Measurements from ENCODE around the gene FOXP1.

Gene FOXP1

GRCh38 chr3:71589132-71589531, 5.6 kb upstream of the FOXP1 start:
- Histone ChIP-seq H3K36me3 (ENCODE audit: control insufficient read depth in 1 of 2, insufficient read depth in 2 of 2, low read length in 2 of 2) (no peaks in the 10 kb centered on the region), H3K9ac (ENCODE audit: low read depth in 1 of 2, low read length in 2 of 2) (no peak overlapping the region), H3K27ac (ENCODE audit: low read depth, low read length) (no peak overlapping the region), H3K9me3 (ENCODE audit: control insufficient read depth in 1 of 2, low read length in 2 of 2) (no peaks in the 10 kb centered on the region), H3K4me1 (ENCODE audit: control insufficient read depth in 1 of 2, insufficient read depth in 2 of 2, low read length in 2 of 2) (peaks cover 4 to 8% of the 10 kb centered on the region in 2 donors), H3K4me3 (ENCODE audit: low read depth in 1 of 2, low read length in 2 of 2) (no peak overlapping the region), H3K27me3 (ENCODE audit: control insufficient read depth in 1 of 2, insufficient read depth in 2 of 2, low read length in 2 of 2) (no peaks in the 10 kb centered on the region)

GRCh38 chr3:71587958-71588357, 4.4 kb upstream of the FOXP1 start:
- no peaks in the 10 kb centered on the region for H3K27me3 ChIP-seq (ENCODE audit: control insufficient read depth in 1 of 2, insufficient read depth in 2 of 2, low read length in 2 of 2)
- no peak overlapping the region for H3K27ac ChIP-seq (ENCODE audit: low read depth, low read length)
- H3K4me3 ChIP-seq (ENCODE audit: low read depth in 1 of 2, low read length in 2 of 2): no peak overlapping the region
- peaks cover 4 to 8% of the 10 kb centered on the region in 2 donors for H3K4me1 ChIP-seq (ENCODE audit: control insufficient read depth in 1 of 2, insufficient read depth in 2 of 2, low read length in 2 of 2)
- H3K9ac ChIP-seq (ENCODE audit: low read depth in 1 of 2, low read length in 2 of 2): no peak overlapping the region
- no peaks in the 10 kb centered on the region for H3K36me3 ChIP-seq (ENCODE audit: control insufficient read depth in 1 of 2, insufficient read depth in 2 of 2, low read length in 2 of 2)
- H3K9me3 ChIP-seq (ENCODE audit: control insufficient read depth in 1 of 2, low read length in 2 of 2): no peaks in the 10 kb centered on the region

GRCh38 chr3:71586810-71587242, 3.3 kb upstream of the FOXP1 start:
- Histone ChIP-seq H3K9me3 (ENCODE audit: control insufficient read depth in 1 of 2, low read length in 2 of 2) (no peaks in the 10 kb centered on the region), H3K27ac (ENCODE audit: low read depth, low read length) (no peak overlapping the region), H3K9ac (ENCODE audit: low read depth in 1 of 2, low read length in 2 of 2) (no peak overlapping the region), H3K4me3 (ENCODE audit: low read depth in 1 of 2, low read length in 2 of 2) (no peak overlapping the region), H3K36me3 (ENCODE audit: control insufficient read depth in 1 of 2, insufficient read depth in 2 of 2, low read length in 2 of 2) (no peaks in the 10 kb centered on the region), H3K27me3 (ENCODE audit: control insufficient read depth in 1 of 2, insufficient read depth in 2 of 2, low read length in 2 of 2) (no peaks in the 10 kb centered on the region), H3K4me1 (ENCODE audit: control insufficient read depth in 1 of 2, insufficient read depth in 2 of 2, low read length in 2 of 2) (peaks cover 4 to 8% of the 10 kb centered on the region in 2 donors)

- Histone ChIP-seq H3K36me3 (ENCODE audit: control insufficient read depth in 1 of 2, insufficient read depth in 2 of 2, low read length in 2 of 2) (no peaks in the 10 kb centered on the region), H3K4me1 (ENCODE audit: control insufficient read depth in 1 of 2, insufficient read depth in 2 of 2, low read length in 2 of 2) (peaks cover 4 to 10% of the 10 kb centered on the region in 2 donors), H3K27me3 (ENCODE audit: control insufficient read depth in 1 of 2, insufficient read depth in 2 of 2, low read length in 2 of 2) (no peaks in the 10 kb centered on the region), H3K9ac (ENCODE audit: low read depth in 1 of 2, low read length in 2 of 2) (no peak overlapping the region), H3K4me3 (ENCODE audit: low read depth in 1 of 2, low read length in 2 of 2) (no peak overlapping the region), H3K27ac (ENCODE audit: low read depth, low read length) (no peak overlapping the region), H3K9me3 (ENCODE audit: control insufficient read depth in 1 of 2, low read length in 2 of 2) (no peaks in the 10 kb centered on the region)
These were observed 2.6 kb upstream of the FOXP1 start for GRCh38 chr3:71585887-71586809.

- H3K4me1 ChIP-seq (ENCODE audit: control insufficient read depth in 1 of 2, insufficient read depth in 2 of 2, low read length in 2 of 2): peaks cover 11 to 15% of the 10 kb centered on the region in 2 donors
- no peaks in the 10 kb centered on the region for H3K27me3 ChIP-seq (ENCODE audit: control insufficient read depth in 1 of 2, insufficient read depth in 2 of 2, low read length in 2 of 2)
- H3K9me3 ChIP-seq (ENCODE audit: control insufficient read depth in 1 of 2, low read length in 2 of 2): no peaks in the 10 kb centered on the region
- no peaks in the 10 kb centered on the region for H3K36me3 ChIP-seq (ENCODE audit: control insufficient read depth in 1 of 2, insufficient read depth in 2 of 2, low read length in 2 of 2)
- H3K9ac ChIP-seq (ENCODE audit: low read depth in 1 of 2, low read length in 2 of 2): peak overlapping the region; percentile 7 to 72
- peak overlapping the region; percentile 61 for H3K27ac ChIP-seq (ENCODE audit: low read depth, low read length)
- peak overlapping the region; percentile 90 to 94 for H3K4me3 ChIP-seq (ENCODE audit: low read depth in 1 of 2, low read length in 2 of 2)
These were observed 1.6 kb upstream of the FOXP1 start for GRCh38 chr3:71585131-71585530.

- Histone ChIP-seq H3K9ac (ENCODE audit: low read depth in 1 of 2, low read length in 2 of 2) (peak overlapping the region; percentile 72 to 86), H3K9me3 (ENCODE audit: control insufficient read depth in 1 of 2, low read length in 2 of 2) (no peaks in the 10 kb centered on the region), H3K4me1 (ENCODE audit: control insufficient read depth in 1 of 2, insufficient read depth in 2 of 2, low read length in 2 of 2) (peaks cover 15 to 17% of the 10 kb centered on the region in 2 donors), H3K4me3 (ENCODE audit: low read depth in 1 of 2, low read length in 2 of 2) (peak overlapping the region; percentile 90 to 94), H3K27me3 (ENCODE audit: control insufficient read depth in 1 of 2, insufficient read depth in 2 of 2, low read length in 2 of 2) (no peaks in the 10 kb centered on the region), H3K36me3 (ENCODE audit: control insufficient read depth in 1 of 2, insufficient read depth in 2 of 2, low read length in 2 of 2) (no peaks in the 10 kb centered on the region), H3K27ac (ENCODE audit: low read depth, low read length) (peak overlapping the region; percentile 61)
These were observed 975 bp upstream of the FOXP1 start for GRCh38 chr3:71584394-71585011.

- no peaks in the 10 kb centered on the region for H3K27me3 ChIP-seq (ENCODE audit: control insufficient read depth in 1 of 2, insufficient read depth in 2 of 2, low read length in 2 of 2)
- no peaks in the 10 kb centered on the region for H3K36me3 ChIP-seq (ENCODE audit: control insufficient read depth in 1 of 2, insufficient read depth in 2 of 2, low read length in 2 of 2)
- peak overlapping the region; percentile 84 for H3K27ac ChIP-seq (ENCODE audit: low read depth, low read length)
- H3K4me1 ChIP-seq (ENCODE audit: control insufficient read depth in 1 of 2, insufficient read depth in 2 of 2, low read length in 2 of 2): peaks cover 20 to 31% of the 10 kb centered on the region in 2 donors
- no peaks in the 10 kb centered on the region for H3K9me3 ChIP-seq (ENCODE audit: control insufficient read depth in 1 of 2, low read length in 2 of 2)
- peak overlapping the region; percentile 90 to 94 for H3K4me3 ChIP-seq (ENCODE audit: low read depth in 1 of 2, low read length in 2 of 2)
- H3K9ac ChIP-seq (ENCODE audit: low read depth in 1 of 2, low read length in 2 of 2): peak overlapping the region; percentile 88 to 94
These were observed 639 bp downstream of the FOXP1 start for GRCh38 chr3:71582612-71583565.

GRCh38 chr3:71582036-71582611, 1.4 kb downstream of the FOXP1 start:
- Histone ChIP-seq H3K9ac (ENCODE audit: low read depth in 1 of 2, low read length in 2 of 2) (peak overlapping the region; percentile 88 to 94), H3K27me3 (ENCODE audit: control insufficient read depth in 1 of 2, insufficient read depth in 2 of 2, low read length in 2 of 2) (no peaks in the 10 kb centered on the region), H3K36me3 (ENCODE audit: control insufficient read depth in 1 of 2, insufficient read depth in 2 of 2, low read length in 2 of 2) (no peaks in the 10 kb centered on the region), H3K9me3 (ENCODE audit: control insufficient read depth in 1 of 2, low read length in 2 of 2) (no peaks in the 10 kb centered on the region), H3K4me1 (ENCODE audit: control insufficient read depth in 1 of 2, insufficient read depth in 2 of 2, low read length in 2 of 2) (peaks cover 25 to 38% of the 10 kb centered on the region in 2 donors), H3K27ac (ENCODE audit: low read depth, low read length) (peak overlapping the region; percentile 84), H3K4me3 (ENCODE audit: low read depth in 1 of 2, low read length in 2 of 2) (peak overlapping the region; percentile 90 to 94)

GRCh38 chr3:71581457-71582035, 2.0 kb downstream of the FOXP1 start:
- peak overlapping the region; percentile 74 for H3K27ac ChIP-seq (ENCODE audit: low read depth, low read length)
- peaks cover 31 to 44% of the 10 kb centered on the region in 2 donors for H3K4me1 ChIP-seq (ENCODE audit: control insufficient read depth in 1 of 2, insufficient read depth in 2 of 2, low read length in 2 of 2)
- no peaks in the 10 kb centered on the region for H3K9me3 ChIP-seq (ENCODE audit: control insufficient read depth in 1 of 2, low read length in 2 of 2)
- peak overlapping the region; percentile 90 to 94 for H3K4me3 ChIP-seq (ENCODE audit: low read depth in 1 of 2, low read length in 2 of 2)
- H3K36me3 ChIP-seq (ENCODE audit: control insufficient read depth in 1 of 2, insufficient read depth in 2 of 2, low read length in 2 of 2): no peaks in the 10 kb centered on the region
- H3K9ac ChIP-seq (ENCODE audit: low read depth in 1 of 2, low read length in 2 of 2): peak overlapping the region; percentile 88 to 94
- no peaks in the 10 kb centered on the region for H3K27me3 ChIP-seq (ENCODE audit: control insufficient read depth in 1 of 2, insufficient read depth in 2 of 2, low read length in 2 of 2)

Data from duodenal mucosa (tissue), 2 donors.